Keratinocyte (primary cell): Measurements from ENCODE around the gene NUDT1.

ENCODE experiments used
- EZH2 ChIP-seq: IDR thresholded peaks from one replicate; pipeline ENCODE4 v1.6.1; 2012; ENCODE audit warnings: inconsistent platforms, mild to moderate bottlenecking, low read length, moderate library complexity
- TF ChIP-seq, protein P1 (sequence below), 3 experiments: IDR thresholded peaks in 1 of 3; conservative IDR thresholded peaks in 1 of 3; optimal IDR thresholded peaks in 1 of 3; 2 replicates in 2 of 3; 3 replicates in 1 of 3; pipeline versions ENCODE3 to v1.5.1; 2011; ENCODE audit warnings: low read length in 3 of 3, mild to moderate bottlenecking in 3 of 3, moderate library complexity in 2 of 3, control low read depth in 1 of 3, inconsistent platforms in 1 of 3; ENCODE audit not compliant: insufficient read depth in 2 of 3; ENCODE audit errors: extremely low read depth in 1 of 3

DNA sequence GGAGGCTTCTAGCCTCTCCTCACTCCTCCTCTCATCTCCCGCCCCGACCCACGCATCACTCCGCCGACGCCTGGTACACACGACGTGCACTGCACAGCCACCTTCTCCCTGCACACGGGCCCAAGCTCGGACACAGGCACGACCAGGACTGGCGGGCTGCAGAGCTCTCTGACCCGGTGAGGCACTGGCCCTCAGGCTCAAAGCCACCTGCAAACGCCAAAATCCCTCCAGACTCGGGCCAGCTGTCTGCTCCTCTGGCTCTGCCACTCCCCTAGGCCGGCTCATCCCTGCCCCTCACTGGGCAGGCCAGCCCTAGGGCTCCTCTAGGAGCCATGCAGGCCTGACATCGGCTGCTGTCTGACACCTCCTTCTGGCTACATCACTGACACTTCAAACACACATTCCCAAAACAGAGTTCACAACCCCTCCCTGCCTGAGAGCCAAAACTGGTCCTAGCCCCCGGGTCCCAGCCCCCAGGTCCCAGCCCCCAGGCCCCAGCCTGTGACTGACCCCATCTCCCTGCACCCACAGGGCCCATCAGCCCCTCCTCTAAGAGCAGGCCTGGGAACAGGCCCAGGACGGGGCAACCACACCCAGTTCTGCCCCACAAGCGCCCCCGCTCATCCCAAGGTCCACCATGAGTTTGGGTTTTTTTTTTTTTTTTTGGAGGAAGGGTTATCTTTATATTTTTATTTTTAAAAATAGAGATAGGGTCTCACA, 44.4 kb upstream of the NUDT1 start:
- TF ChIP-seq, protein P1, sequence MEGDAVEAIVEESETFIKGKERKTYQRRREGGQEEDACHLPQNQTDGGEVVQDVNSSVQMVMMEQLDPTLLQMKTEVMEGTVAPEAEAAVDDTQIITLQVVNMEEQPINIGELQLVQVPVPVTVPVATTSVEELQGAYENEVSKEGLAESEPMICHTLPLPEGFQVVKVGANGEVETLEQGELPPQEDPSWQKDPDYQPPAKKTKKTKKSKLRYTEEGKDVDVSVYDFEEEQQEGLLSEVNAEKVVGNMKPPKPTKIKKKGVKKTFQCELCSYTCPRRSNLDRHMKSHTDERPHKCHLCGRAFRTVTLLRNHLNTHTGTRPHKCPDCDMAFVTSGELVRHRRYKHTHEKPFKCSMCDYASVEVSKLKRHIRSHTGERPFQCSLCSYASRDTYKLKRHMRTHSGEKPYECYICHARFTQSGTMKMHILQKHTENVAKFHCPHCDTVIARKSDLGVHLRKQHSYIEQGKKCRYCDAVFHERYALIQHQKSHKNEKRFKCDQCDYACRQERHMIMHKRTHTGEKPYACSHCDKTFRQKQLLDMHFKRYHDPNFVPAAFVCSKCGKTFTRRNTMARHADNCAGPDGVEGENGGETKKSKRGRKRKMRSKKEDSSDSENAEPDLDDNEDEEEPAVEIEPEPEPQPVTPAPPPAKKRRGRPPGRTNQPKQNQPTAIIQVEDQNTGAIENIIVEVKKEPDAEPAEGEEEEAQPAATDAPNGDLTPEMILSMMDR (optimal IDR thresholded peaks at IDR 0.05 in 1 of 3, IDR thresholded peaks at IDR 0.05 in 1 of 3, conservative IDR thresholded peaks at IDR 0.05 in 1 of 3; ENCODE audit: extremely low read depth in 1 of 3, insufficient read depth in 2 of 3, low read length in 3 of 3) = no peak
- TF ChIP-seq EZH2 = no peak
